MCF 10A (cell line): ENCODE measurements around the gene PIP4P1. TPM values are rescaled to one million over a fixed set of nuclear protein-coding genes. Genes with fewer than 3 reads are reported as not detected.
A peak's percentile ranks its signal among the peaks of the same experiment; 100 is the strongest.

ENCODE experiments used
- BruUV-seq: library from RNA; stranded (reverse); fragments of 400-500 nt; replicated peaks from 2 replicates; lab custom pipeline; 2021; lab: Mats Ljungman, UMichigan
- CTCF ChIA-PET: fragments of 300-600 bp; sonication (Branson Sonifier 250); formaldehyde crosslinking; extraction: SDS; loops from one replicate; lab custom pipeline; 2021; ENCODE audit warnings: antibody characterized with exemption, inconsistent platforms; lab: Yijun Ruan, JAX
- POLR2A ChIA-PET: fragments of 300-600, 350-650 bp; sonication (Branson Sonifier 250); formaldehyde crosslinking; extraction: SDS; loops from one replicate; lab custom pipeline; 2020; ENCODE audit warnings: antibody characterized with exemption, inconsistent platforms; lab: Yijun Ruan, JAX
- DNase-seq: peaks from one replicate; pipeline ENCODE4 v3.0.0-alpha.2; 2018; ENCODE audit not compliant: unreplicated experiment
- H3K27ac Mint-ChIP-seq: one replicate; pipeline ENCODE4 v1.8.0; 2022; ENCODE audit warnings: mild to moderate bottlenecking, low read depth, mixed read lengths; ENCODE audit not compliant: unreplicated experiment
- H3K27me3 Mint-ChIP-seq: one replicate; pipeline ENCODE4 v1.8.0; 2022; ENCODE audit warnings: mixed read lengths; ENCODE audit not compliant: insufficient read depth, unreplicated experiment
- H3K36me3 Mint-ChIP-seq: one replicate; pipeline ENCODE4 v1.8.0; 2022; ENCODE audit warnings: mild to moderate bottlenecking, moderate library complexity, mixed read lengths; ENCODE audit not compliant: insufficient read depth, unreplicated experiment
- H3K4me1 Mint-ChIP-seq: one replicate; pipeline ENCODE4 v1.8.0; 2022; ENCODE audit warnings: mixed read lengths; ENCODE audit not compliant: insufficient read depth, unreplicated experiment
- H3K4me3 Mint-ChIP-seq: one replicate; pipeline ENCODE4 v1.8.0; 2022; ENCODE audit warnings: mild to moderate bottlenecking, moderate library complexity, mixed read lengths; ENCODE audit not compliant: unreplicated experiment
- H3K9me3 Mint-ChIP-seq: one replicate; pipeline ENCODE4 v1.8.0; 2022; ENCODE audit warnings: mixed read lengths; ENCODE audit not compliant: unreplicated experiment
- CTCF ChIP-seq: fragments of 200-600 bp; IDR thresholded peaks from one replicate; pipeline ENCODE4 v1.8.0; 2022; ENCODE audit warnings: antibody characterized with exemption, mild to moderate bottlenecking; ENCODE audit not compliant: unreplicated experiment
- intact Hi-C: fragments of 100-400 bp; cut with micrococcal nuclease; formaldehyde crosslinking; loops from 2 replicates; pipeline ENCODE4 v1.14.1; 2022
- total RNA-seq: library from RNA; stranded (reverse); gene quantifications from 2 replicates; pipeline ENCODE4 v1.2.3, GENCODE V29; 2022

PIP4P1 gene
- total RNA-seq, 1 experiment from 2014 or later: 22.5 TPM

- Mint-ChIP-seq H3K4me3 (no peak overlapping the region), H3K36me3 (peaks cover 62% of the 10 kb centered on the region), H3K9me3 (no peaks in the 10 kb centered on the region), H3K27me3 (no peaks in the 10 kb centered on the region), H3K27ac (no peak overlapping the region), H3K4me1 (peaks cover 10% of the 10 kb centered on the region)
- POLR2A ChIA-PET: interaction anchor here (1.3 kb wide), 1 partner anchor 22 kb away, joined by 3 read pairs; the partner anchor contains the start of gene APEX1
- TF ChIP-seq CTCF: no peak
- no peak for DNase-seq
- no TSS peak for BruUV-seq
- CTCF ChIA-PET: interaction anchor here (0.6 kb wide), 2 partner anchors 9 to 72 kb away, joined by 3 read pairs; no protein-coding TSS in a partner anchor
- intact Hi-C loops: no loop called here
Measured at GRCh38 chr14:20477211-20477876, 16.1 kb upstream of the PIP4P1 start.

- TF ChIP-seq CTCF: no peak
- no peaks in the 10 kb centered on the region for H3K27me3 Mint-ChIP-seq
- intact Hi-C loops: no loop called here
- H3K36me3 Mint-ChIP-seq: peaks cover 62% of the 10 kb centered on the region
- BruUV-seq: no TSS peak
- H3K27ac Mint-ChIP-seq: no peak overlapping the region
- no peak for DNase-seq
- ChIA-PET POLR2A (no interaction called here), CTCF (interaction anchor here (0.6 kb wide), 2 partner anchors 10 to 13 kb away, joined by 3 read pairs; no protein-coding TSS in a partner anchor)
- H3K4me1 Mint-ChIP-seq: peaks cover 16% of the 10 kb centered on the region
- no peaks in the 10 kb centered on the region for H3K9me3 Mint-ChIP-seq
- no peak overlapping the region for H3K4me3 Mint-ChIP-seq
Measured at GRCh38 chr14:20476776-20477175, 15.5 kb upstream of the PIP4P1 start.

GRCh38 chr14:20472536-20473169, 11.4 kb upstream of the PIP4P1 start:
- no peak for TF ChIP-seq CTCF
- Mint-ChIP-seq H3K36me3 (peaks cover 64% of the 10 kb centered on the region), H3K9me3 (no peaks in the 10 kb centered on the region), H3K27ac (peak overlapping the region; percentile 88), H3K4me1 (peaks cover 33% of the 10 kb centered on the region), H3K27me3 (no peaks in the 10 kb centered on the region), H3K4me3 (no peak overlapping the region)
- BruUV-seq: no TSS peak
- intact Hi-C loops: no loop called here
- DNase-seq: no peak
- POLR2A ChIA-PET: interaction anchor here (0.9 to 6.3 kb wide), 3 partner anchors 11 to 17 kb away, joined by 3 to 81 read pairs (median 30); partner anchors contain the start of genes APEX1, OSGEP and PIP4P1
- CTCF ChIA-PET: interaction anchor here (0.7 to 1.4 kb wide), 7 partner anchors 12 to 208 kb away, joined by 3 to 5 read pairs (median 3); partner anchors contain the start of gene PIP4P1

- Mint-ChIP-seq H3K4me3 (peak overlapping the region; percentile 93), H3K27ac (peak overlapping the region; percentile 95), H3K4me1 (peaks cover 33% of the 10 kb centered on the region), H3K36me3 (peaks cover 43% of the 10 kb centered on the region), H3K27me3 (no peaks in the 10 kb centered on the region), H3K9me3 (no peaks in the 10 kb centered on the region)
- ChIA-PET CTCF (interaction anchor here (0.6 to 1.8 kb wide), 7 partner anchors 9 to 522 kb away, joined by 3 to 9 read pairs (median 3); partner anchors contain the start of gene PIP4P1), POLR2A (interaction anchor here (0.7 to 6.3 kb wide), 18 partner anchors 9 to 633 kb away, joined by 3 to 81 read pairs (median 8); partner anchors contain the start of genes APEX1, OSGEP, PIP4P1 and RNASE4)
- intact Hi-C loops: loop anchor here (1.0 kb wide), 2 partner anchors 57 to 136 kb away; partner anchors contain the start of gene TEP1
- DNase-seq: no peak
- no peak for TF ChIP-seq CTCF
- BruUV-seq: no TSS peak
Measured at GRCh38 chr14:20470603-20470901, 9.3 kb upstream of the PIP4P1 start.
